ENCODE data around the gene ADCY7. TPM values are rescaled to one million over a fixed set of nuclear protein-coding genes. Genes with fewer than 3 reads are reported as not detected.

ADCY7 gene
- total RNA-seq, 1 experiment from 2014 or later, result 13.1 TPM

DNA sequence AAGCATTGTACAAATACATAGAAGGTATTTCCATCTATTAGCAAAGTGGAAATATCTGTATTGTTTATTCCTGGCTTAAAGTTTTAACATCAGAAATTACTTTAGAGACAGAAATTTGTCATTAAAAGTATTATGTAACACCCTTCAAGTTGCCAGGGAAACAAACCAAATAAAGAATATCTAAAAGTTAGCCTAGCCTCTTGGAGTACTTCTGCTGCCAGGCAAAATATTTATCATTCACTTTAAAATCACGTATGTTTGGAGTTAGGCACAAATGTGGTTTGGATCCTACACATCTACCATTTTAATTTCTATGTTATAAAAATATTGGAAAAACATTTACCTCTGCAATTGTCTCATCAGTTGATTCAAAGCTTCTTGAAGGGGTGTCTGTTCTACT is 87.7 kb downstream of the ADCY7 start:
- H3K9me3 ChIP-seq (ENCODE audit: low read length), result 0 out of 2 replicates have a peak, but pooled peaks cover 5% of the 10 kb centered on the region
- DNase-seq (no peak), ATAC-seq (no peak)
- H4K20me1 ChIP-seq (ENCODE audit: low read length), result no peaks in the 10 kb centered on the region
- H3K4me1 ChIP-seq (ENCODE audit: insufficient read depth, low read length), result no peaks in the 10 kb centered on the region
- no peaks in the 10 kb centered on the region for H3K9me2 ChIP-seq (replicated peaks; ENCODE audit: low read length)
- H2AFZ ChIP-seq (ENCODE audit: low read length), result no peak overlapping the region
- no peak overlapping the region for H3K9ac ChIP-seq (ENCODE audit: low read length)
- BruUV-seq (replicated peaks), result no TSS peak
- H3K4me3 ChIP-seq (ENCODE audit: low read length), result no peak overlapping the region
- ChIA-PET CTCF (no interaction called here), POLR2A (ENCODE audit: unreplicated experiment) (no interaction called here)
- intact Hi-C loops (cut with micrococcal nuclease), result no loop called here
- no peaks in the 10 kb centered on the region for H3F3A ChIP-seq (ENCODE audit: low read length, unreplicated experiment)
- H3K79me2 ChIP-seq (ENCODE audit: low read length), result peaks cover 7% of the 10 kb centered on the region
- H3K27ac ChIP-seq (ENCODE audit: low read length), result no peak overlapping the region
- TF ChIP-seq EZH2 (IDR thresholded peaks at IDR 0.05; ENCODE audit: low read length, unreplicated experiment) (no peak), EZH2phosphoT487 (IDR thresholded peaks at IDR 0.05; ENCODE audit: borderline replicate concordance, low read length) (no peak)
- TF ChIP-seq, protein P1, sequence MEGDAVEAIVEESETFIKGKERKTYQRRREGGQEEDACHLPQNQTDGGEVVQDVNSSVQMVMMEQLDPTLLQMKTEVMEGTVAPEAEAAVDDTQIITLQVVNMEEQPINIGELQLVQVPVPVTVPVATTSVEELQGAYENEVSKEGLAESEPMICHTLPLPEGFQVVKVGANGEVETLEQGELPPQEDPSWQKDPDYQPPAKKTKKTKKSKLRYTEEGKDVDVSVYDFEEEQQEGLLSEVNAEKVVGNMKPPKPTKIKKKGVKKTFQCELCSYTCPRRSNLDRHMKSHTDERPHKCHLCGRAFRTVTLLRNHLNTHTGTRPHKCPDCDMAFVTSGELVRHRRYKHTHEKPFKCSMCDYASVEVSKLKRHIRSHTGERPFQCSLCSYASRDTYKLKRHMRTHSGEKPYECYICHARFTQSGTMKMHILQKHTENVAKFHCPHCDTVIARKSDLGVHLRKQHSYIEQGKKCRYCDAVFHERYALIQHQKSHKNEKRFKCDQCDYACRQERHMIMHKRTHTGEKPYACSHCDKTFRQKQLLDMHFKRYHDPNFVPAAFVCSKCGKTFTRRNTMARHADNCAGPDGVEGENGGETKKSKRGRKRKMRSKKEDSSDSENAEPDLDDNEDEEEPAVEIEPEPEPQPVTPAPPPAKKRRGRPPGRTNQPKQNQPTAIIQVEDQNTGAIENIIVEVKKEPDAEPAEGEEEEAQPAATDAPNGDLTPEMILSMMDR (conservative IDR thresholded peaks at IDR 0.05; ENCODE audit: low read depth, low read length), result no peak
- H3K4me2 ChIP-seq (ENCODE audit: low read length), result no peak overlapping the region
- H3K36me3 ChIP-seq (ENCODE audit: low read depth, low read length), result peaks cover 62% of the 10 kb centered on the region
- H3K27me3 ChIP-seq (ENCODE audit: low read length), result no peaks in the 10 kb centered on the region

DNA sequence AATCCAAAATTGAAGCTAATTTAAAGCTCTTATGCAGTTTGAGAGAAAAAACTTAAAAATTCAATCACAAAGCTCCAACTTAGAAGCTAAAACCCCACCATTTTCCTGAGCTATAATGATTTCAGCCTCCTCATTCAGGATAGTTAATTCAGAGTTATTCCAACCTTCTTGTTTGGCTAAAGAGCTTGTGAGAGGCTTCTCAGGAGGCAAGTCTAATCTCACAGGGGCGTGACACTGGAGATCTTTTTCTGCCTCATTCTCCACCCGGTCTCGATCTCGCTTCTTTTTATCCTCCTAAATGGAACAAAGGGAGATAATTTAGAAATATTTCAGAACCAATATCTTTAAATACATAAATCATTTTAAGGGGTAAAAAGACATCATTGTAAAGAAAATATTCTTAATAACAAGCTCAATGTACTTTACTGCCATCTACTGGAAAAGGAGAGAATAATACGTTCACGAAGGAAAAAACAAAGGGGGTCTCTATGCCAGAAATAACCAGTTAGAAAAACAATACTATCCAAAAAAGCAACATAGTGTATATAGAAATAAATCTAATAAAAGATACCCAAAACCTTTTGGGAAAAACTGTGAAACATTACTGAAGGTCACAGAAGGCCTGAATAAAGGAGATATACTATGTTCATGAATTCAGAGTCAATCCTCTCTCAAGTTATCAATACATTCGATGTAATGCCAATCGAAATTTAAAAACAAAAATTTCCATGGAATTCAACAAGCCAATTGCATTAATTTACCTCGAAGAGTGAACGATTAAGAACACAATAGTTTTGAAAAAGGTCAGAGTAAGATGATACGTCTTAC is 88.5 kb downstream of the ADCY7 start:
- H3F3A ChIP-seq (ENCODE audit: low read length, unreplicated experiment), result no peaks in the 10 kb centered on the region
- DNase-seq (peak; percentile 16), ATAC-seq (no peak)
- TF ChIP-seq EZH2phosphoT487 (IDR thresholded peaks at IDR 0.05; ENCODE audit: borderline replicate concordance, low read length), result no peak
- TF ChIP-seq, protein P1 (conservative IDR thresholded peaks at IDR 0.05; ENCODE audit: low read depth, low read length), result peak; percentile 57
- ChIA-PET CTCF (interaction anchor here (0.6 to 0.9 kb wide), 6 partner anchors 143 to 310 kb away, joined by 3 to 7 read pairs (median 3); no protein-coding TSS in a partner anchor), POLR2A (ENCODE audit: unreplicated experiment) (no interaction called here)
- no peak overlapping the region for H3K4me2 ChIP-seq (ENCODE audit: low read length)
- H3K27ac ChIP-seq (ENCODE audit: low read length), result no peak overlapping the region
- H3K4me1 ChIP-seq (ENCODE audit: insufficient read depth, low read length), result no peaks in the 10 kb centered on the region
- intact Hi-C loops (cut with micrococcal nuclease), result loop anchor here (5.0 kb wide), 1 partner anchor 143 kb away; no protein-coding TSS in a partner anchor
- H3K9me2 ChIP-seq (replicated peaks; ENCODE audit: low read length), result no peaks in the 10 kb centered on the region
- H3K36me3 ChIP-seq (ENCODE audit: low read depth, low read length), result peaks cover 56% of the 10 kb centered on the region
- no peak overlapping the region for H3K4me3 ChIP-seq (ENCODE audit: low read length)
- no peak overlapping the region for H3K9ac ChIP-seq (ENCODE audit: low read length)
- no peaks in the 10 kb centered on the region for H3K27me3 ChIP-seq (ENCODE audit: low read length)
- H4K20me1 ChIP-seq (ENCODE audit: low read length), result 0 out of 2 replicates have a peak, but pooled peaks cover under 1% of the 10 kb centered on the region
- H3K9me3 ChIP-seq (ENCODE audit: low read length), result 0 out of 2 replicates have a peak, but pooled peaks cover 5% of the 10 kb centered on the region
- H2AFZ ChIP-seq (ENCODE audit: low read length), result no peak overlapping the region
- BruUV-seq (replicated peaks), result no TSS peak
- H3K79me2 ChIP-seq (ENCODE audit: low read length), result peaks cover 14% of the 10 kb centered on the region

DNA sequence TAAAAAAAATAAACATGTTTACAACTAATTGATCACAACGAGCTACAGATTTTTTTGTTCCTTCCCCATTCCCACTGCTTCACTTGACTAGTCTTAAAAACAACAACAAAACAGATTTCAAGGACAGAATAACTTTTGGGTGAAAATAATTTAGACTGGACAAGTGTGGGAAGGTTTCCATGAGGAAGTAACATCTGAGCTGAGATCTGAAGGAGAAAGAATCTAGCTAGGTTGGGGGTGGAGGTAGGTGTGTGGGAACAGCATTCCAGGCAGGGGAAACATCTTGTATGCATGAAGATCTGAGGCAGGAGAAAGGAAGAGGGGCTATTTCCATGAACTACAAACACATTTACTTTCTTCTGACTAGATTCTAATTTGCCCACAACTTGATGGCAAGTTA is 93.3 kb downstream of the ADCY7 start:
- H3K9me3 ChIP-seq (ENCODE audit: low read length), result 0 out of 2 replicates have a peak, but pooled peaks cover 5% of the 10 kb centered on the region
- POLR2A ChIA-PET (ENCODE audit: unreplicated experiment), result no interaction called here
- no peak for ATAC-seq
- 0 out of 2 replicates have a peak, but pooled peaks cover 7% of the 10 kb centered on the region for H4K20me1 ChIP-seq (ENCODE audit: low read length)
- H3F3A ChIP-seq (ENCODE audit: low read length, unreplicated experiment), result no peaks in the 10 kb centered on the region
- no peak overlapping the region for H3K27ac ChIP-seq (ENCODE audit: low read length)
- no peak for DNase-seq
- no peak overlapping the region for H3K4me2 ChIP-seq (ENCODE audit: low read length)
- CTCF ChIA-PET, result interaction anchor here (0.5 kb wide), 1 partner anchor 305 kb away, joined by 3 read pairs; no protein-coding TSS in a partner anchor
- no peak overlapping the region for H3K9ac ChIP-seq (ENCODE audit: low read length)
- TF ChIP-seq, protein P1 (conservative IDR thresholded peaks at IDR 0.05; ENCODE audit: low read depth, low read length), result no peak
- no peak for TF ChIP-seq EZH2phosphoT487 (IDR thresholded peaks at IDR 0.05; ENCODE audit: borderline replicate concordance, low read length)
- no peak for TF ChIP-seq EZH2 (IDR thresholded peaks at IDR 0.05; ENCODE audit: low read length, unreplicated experiment)
- peaks cover 51% of the 10 kb centered on the region for H3K36me3 ChIP-seq (ENCODE audit: low read depth, low read length)
- H3K4me1 ChIP-seq (ENCODE audit: insufficient read depth, low read length), result no peaks in the 10 kb centered on the region; the same call in 1 of the 2 replicates
- no peak overlapping the region for H3K4me3 ChIP-seq (ENCODE audit: low read length)
- no peaks in the 10 kb centered on the region for H3K9me2 ChIP-seq (replicated peaks; ENCODE audit: low read length)
- no peak overlapping the region for H2AFZ ChIP-seq (ENCODE audit: low read length)
- H3K27me3 ChIP-seq (ENCODE audit: low read length), result no peaks in the 10 kb centered on the region
- intact Hi-C loops (cut with micrococcal nuclease), result loop anchor here (5.0 to 10.0 kb wide), 3 partner anchors 147 to 385 kb away; partner anchors contain the start of genes CNEP1R1 and CYLD
- peaks cover 43% of the 10 kb centered on the region for H3K79me2 ChIP-seq (ENCODE audit: low read length)
- BruUV-seq (replicated peaks), result no TSS peak
